ENCODE results near the gene PLBD1.

The PLBD1 gene

GRCh38 chr12:14563046-14563445 lies 4.6 kb downstream of the PLBD1 start:
- no peak for DNase-seq

GRCh38 chr12:14562279-14562678 lies 5.4 kb downstream of the PLBD1 start:
- DNase-seq: no peak

GRCh38 chr12:14561677-14562238 lies 5.9 kb downstream of the PLBD1 start:
- no peak for DNase-seq

- no peak for DNase-seq
Measured at GRCh38 chr12:14560904-14561574, 6.6 kb downstream of the PLBD1 start.

- no peak for DNase-seq
Measured at GRCh38 chr12:14558473-14558959, 9.2 kb downstream of the PLBD1 start.

- no peak for DNase-seq
Measured at GRCh38 chr12:14557966-14558365, 9.7 kb downstream of the PLBD1 start.

GRCh38 chr12:14554281-14555007 lies 13.2 kb downstream of the PLBD1 start:
- peak; percentile 21 for DNase-seq

GRCh38 chr12:14548609-14549008 lies 19.1 kb downstream of the PLBD1 start:
- DNase-seq: no peak

- no peak for DNase-seq
Measured at GRCh38 chr12:14547571-14547970, 20.1 kb downstream of the PLBD1 start.

- DNase-seq: no peak
Measured at GRCh38 chr12:14545144-14546124, 22.2 kb downstream of the PLBD1 start.

- no peak for DNase-seq
Measured at GRCh38 chr12:14540801-14541462, 26.8 kb downstream of the PLBD1 start.

GRCh38 chr12:14537088-14537487 lies 30.6 kb downstream of the PLBD1 start:
- no peak for DNase-seq

GRCh38 chr12:14532152-14532551 lies 35.5 kb downstream of the PLBD1 start:
- DNase-seq: no peak

GRCh38 chr12:14525964-14526363 lies 41.7 kb downstream of the PLBD1 start:
- DNase-seq: no peak

GRCh38 chr12:14521822-14522221 lies 45.9 kb downstream of the PLBD1 start:
- DNase-seq: no peak

- DNase-seq: no peak
Measured at GRCh38 chr12:14514946-14515345, 52.7 kb downstream of the PLBD1 start.

- peak; percentile 48 for DNase-seq
Measured at GRCh38 chr12:14514154-14514842, 53.4 kb downstream of the PLBD1 start.

GRCh38 chr12:14510574-14510973 lies 57.1 kb downstream of the PLBD1 start:
- DNase-seq: no peak

GRCh38 chr12:14505626-14506596 lies 61.8 kb downstream of the PLBD1 start:
- no peak for DNase-seq

GRCh38 chr12:14495326-14495725 lies 72.4 kb downstream of the PLBD1 start:
- no peak for DNase-seq
